Measurements from ENCODE around the gene UBALD1. TPM values are rescaled to one million over a fixed set of nuclear protein-coding genes. Genes with fewer than 3 reads are reported as not detected.

The UBALD1 gene
- total RNA-seq, 1 donor from 2014 or later: 49.1 TPM

GRCh38 chr16:4646773-4647643, 32.3 kb upstream of the UBALD1 start:
- DNase-seq (ENCODE audit: low spot score): no peak

DNA sequence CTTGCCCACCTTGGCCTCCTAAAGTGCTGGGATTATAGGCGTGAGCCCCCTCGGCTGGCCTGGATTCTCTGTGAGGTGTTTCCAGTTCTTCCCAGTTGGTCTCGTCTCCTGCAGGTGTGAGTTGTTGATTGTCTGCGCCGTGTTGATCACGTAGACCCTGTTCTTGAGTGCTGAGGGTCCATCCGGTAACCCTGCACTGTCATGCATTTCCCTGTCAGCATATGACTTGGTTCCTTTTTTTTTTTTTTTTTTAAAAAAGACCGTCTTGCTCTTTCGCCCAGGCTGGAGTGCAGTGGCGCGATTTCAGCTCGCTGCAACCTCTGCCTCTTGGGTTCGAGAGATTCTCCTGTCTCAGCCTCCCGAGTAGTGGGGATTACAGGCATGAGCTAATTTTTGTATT, 27.2 kb upstream of the UBALD1 start:
- no peak for DNase-seq (ENCODE audit: low spot score)

- DNase-seq (ENCODE audit: low spot score): no peak
Observed at GRCh38 chr16:4641306-4641687, 26.6 kb upstream of the UBALD1 start.

- no peak for DNase-seq (ENCODE audit: low spot score)
Observed at GRCh38 chr16:4640572-4641305, 26.1 kb upstream of the UBALD1 start.

GRCh38 chr16:4639899-4640509, 25.3 kb upstream of the UBALD1 start:
- no peak for DNase-seq (ENCODE audit: low spot score)

- no peak for DNase-seq (ENCODE audit: low spot score)
Observed at GRCh38 chr16:4637501-4638166, 22.9 kb upstream of the UBALD1 start.

- DNase-seq (ENCODE audit: low spot score): no peak
Observed at GRCh38 chr16:4636196-4636595, 21.5 kb upstream of the UBALD1 start.

DNA sequence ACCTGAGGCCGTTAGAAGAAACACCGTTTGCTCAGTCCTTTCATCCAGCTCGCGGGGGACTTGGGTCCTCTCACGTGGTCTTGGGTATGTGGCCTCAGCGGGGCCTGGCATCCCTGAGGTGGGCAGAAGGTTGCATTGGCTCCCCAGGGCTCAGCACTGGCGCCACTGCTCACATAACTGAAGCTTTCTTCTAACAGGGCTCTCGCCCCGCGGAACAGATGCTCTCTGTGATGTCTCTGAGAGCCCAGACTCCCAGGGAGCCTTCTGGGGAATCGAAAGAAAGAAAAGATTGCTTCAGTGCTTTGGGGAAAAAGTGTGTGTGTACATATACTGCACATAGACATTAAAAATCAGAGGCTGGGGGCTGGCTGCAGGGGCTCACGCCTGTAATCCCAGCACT, 20.1 kb upstream of the UBALD1 start:
- DNase-seq (ENCODE audit: low spot score): no peak

GRCh38 chr16:4633910-4634635, 19.4 kb upstream of the UBALD1 start:
- no peak for DNase-seq (ENCODE audit: low spot score)

GRCh38 chr16:4631444-4631843, 16.8 kb upstream of the UBALD1 start:
- no peak for DNase-seq (ENCODE audit: low spot score)

DNA sequence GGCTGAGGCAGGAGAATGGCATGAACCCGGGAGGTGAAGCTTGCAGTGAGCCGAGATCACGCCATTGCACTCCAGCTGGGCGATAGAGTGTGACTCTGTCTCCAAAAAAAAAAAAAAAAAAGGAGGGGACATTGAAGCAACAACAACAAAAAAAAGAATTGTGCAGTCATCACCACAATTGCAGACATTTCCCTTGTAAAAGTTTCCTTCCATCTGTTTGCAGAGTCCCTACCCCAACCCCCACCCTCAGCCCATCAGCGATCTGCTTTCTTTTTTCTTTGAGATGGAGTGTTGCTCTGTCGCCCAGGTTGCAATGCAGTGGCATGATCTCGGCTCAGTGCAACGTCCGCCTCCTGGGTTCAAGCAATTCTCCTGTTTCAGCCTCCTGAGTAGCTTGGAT, 13.6 kb upstream of the UBALD1 start:
- no peak for DNase-seq (ENCODE audit: low spot score)

- no peak for DNase-seq (ENCODE audit: low spot score)
Observed at GRCh38 chr16:4626396-4626795, 11.7 kb upstream of the UBALD1 start.

DNA sequence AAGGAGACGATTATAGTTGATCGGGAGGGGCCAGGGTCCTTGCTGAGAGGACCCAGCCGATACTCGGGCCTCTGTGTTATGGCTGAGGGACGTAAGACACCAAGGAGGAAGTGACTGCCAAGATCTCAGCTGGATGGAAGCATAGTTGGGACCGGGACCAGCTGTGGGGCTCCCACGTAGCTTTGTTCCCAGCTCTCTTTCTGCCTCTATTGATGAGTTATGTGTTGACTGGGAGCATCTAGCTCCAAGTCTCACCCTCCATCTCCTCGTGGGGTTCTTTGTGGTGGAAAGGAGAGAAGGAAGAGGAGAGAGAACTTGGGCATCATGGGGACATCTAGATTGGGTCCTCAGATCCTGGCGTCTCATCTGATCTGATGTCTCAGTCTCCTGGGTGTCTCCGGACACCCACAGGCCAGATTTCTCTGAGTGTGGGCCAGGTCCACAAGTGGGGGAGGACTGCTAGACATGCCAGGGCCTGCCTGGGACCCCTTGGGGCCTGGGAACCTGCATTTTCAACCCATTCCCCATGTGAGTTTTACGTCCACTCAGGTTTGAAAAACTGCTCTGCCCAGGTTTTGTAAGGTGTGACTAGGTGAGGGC, 11.0 kb upstream of the UBALD1 start:
- DNase-seq (ENCODE audit: low spot score): no peak

- peak; percentile 56 for DNase-seq (ENCODE audit: low spot score)
Observed at GRCh38 chr16:4624827-4625559, 10.3 kb upstream of the UBALD1 start.

- peak; percentile 97 for DNase-seq (ENCODE audit: low spot score)
Observed at GRCh38 chr16:4624015-4624826, 9.5 kb upstream of the UBALD1 start, which contains the start of gene MGRN1. MGRN1 (plus strand) TSS chr16:4624826; CDS start chr16:4624961, 135 bp downstream.

DNA sequence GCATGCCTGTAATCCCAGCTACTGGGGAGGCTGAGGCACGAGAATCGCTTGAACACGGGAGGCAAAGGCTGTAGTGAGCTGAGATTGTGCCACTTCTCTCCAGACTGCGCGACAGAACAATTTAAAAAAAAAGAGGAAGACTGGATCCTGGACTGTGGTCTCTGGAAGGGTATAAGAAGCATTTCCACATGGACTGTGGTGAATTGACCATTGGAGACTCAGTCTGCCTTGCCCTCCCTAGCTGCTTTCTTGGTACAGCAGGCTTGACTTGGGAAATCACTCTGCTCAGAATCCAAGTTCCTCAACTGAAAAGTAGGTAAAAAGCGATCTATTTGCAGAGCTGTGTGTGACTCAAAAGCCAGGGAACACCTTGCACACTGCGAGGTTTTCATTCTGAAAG, 8.9 kb upstream of the UBALD1 start:
- DNase-seq (ENCODE audit: low spot score): no peak

GRCh38 chr16:4618645-4619418, 4.1 kb upstream of the UBALD1 start:
- no peak for DNase-seq (ENCODE audit: low spot score)

DNA sequence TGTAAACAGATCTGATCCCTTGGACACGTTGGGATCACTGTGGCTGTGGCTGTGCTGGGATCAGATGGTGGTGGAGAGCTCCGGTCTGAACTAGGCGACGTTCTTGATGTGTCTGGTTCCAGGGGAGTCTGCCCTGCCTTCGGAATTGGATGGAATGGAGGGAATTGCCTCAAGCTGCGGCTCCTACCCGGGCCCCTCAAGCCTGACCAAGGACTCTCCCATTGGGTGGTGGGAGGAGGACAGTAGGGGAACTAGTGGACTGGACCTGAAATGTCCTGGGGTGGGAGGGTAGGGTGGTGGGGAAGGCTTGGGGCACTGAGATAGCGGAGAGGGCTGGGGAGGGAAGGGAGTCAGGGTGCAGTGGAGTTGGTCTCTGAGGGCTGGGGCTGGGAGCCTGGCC, 3.2 kb upstream of the UBALD1 start:
- no peak for DNase-seq (ENCODE audit: low spot score)
